ENCODE results near the gene PTPN11.

Gene PTPN11

DNA sequence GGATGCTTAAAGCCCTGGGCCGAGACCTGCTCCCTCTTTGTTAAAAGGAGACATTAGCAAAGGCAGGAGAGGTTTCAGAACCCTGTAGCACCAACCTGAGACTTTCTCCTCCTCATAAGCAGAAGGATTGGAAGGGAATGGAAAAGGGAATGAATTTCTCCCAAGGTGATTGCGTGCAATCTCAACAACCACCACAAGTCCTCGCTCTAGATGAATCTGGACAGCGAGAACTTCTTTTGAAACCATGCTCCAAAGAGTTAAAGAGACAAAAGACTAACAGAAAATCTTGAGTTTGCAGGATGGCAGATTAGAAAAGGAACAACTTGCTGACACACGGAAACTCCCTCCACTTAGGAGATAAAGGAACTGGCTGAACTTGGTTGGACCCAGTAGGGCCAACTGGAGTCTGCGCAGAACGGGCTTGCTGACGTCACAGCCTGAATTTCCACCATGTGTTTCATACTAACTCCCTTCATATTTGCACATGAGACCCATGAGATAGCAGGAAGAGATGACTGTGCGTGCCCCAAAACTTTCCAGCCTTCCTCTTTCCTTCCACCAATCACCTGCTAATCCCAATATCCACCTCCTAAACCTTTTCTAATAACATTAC is 137.0 kb downstream of the PTPN11 start:
- DNase-seq = no peak

GRCh38 chr12:112557951-112558630 is 139.3 kb downstream of the PTPN11 start:
- DNase-seq = no peak

Measured in activated gamma-delta T cell (primary cell).